GM18517 (cell line): ENCODE results near the gene NNAT.

Experiments
- ATAC-seq: cut with Tn5 transposase; IDR thresholded peaks from one replicate; pipeline ENCODE4 v1.9.1; 2021; ENCODE audit warnings: mild to moderate bottlenecking, moderate library complexity; ENCODE audit not compliant: unreplicated experiment

Gene NNAT

DNA sequence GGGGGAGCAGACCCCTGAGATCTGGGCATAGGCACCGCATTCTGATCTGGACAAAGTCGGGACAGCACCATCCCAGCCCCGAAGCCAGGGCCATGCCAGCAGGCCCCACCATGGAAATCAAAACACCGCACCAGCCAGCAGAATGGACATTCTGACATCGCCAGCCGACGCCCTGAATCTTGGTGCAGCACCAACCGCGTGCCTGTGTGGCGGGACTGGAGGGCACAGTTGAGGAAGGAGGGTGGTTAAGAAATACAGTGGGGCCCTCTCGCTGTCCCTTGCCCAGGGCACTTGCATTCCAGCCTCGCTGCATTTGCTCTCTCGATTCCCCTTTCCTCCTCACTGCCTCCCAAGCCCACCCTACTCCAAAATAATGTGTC is 2.0 kb downstream of the NNAT start:
- ATAC-seq: no peak

DNA sequence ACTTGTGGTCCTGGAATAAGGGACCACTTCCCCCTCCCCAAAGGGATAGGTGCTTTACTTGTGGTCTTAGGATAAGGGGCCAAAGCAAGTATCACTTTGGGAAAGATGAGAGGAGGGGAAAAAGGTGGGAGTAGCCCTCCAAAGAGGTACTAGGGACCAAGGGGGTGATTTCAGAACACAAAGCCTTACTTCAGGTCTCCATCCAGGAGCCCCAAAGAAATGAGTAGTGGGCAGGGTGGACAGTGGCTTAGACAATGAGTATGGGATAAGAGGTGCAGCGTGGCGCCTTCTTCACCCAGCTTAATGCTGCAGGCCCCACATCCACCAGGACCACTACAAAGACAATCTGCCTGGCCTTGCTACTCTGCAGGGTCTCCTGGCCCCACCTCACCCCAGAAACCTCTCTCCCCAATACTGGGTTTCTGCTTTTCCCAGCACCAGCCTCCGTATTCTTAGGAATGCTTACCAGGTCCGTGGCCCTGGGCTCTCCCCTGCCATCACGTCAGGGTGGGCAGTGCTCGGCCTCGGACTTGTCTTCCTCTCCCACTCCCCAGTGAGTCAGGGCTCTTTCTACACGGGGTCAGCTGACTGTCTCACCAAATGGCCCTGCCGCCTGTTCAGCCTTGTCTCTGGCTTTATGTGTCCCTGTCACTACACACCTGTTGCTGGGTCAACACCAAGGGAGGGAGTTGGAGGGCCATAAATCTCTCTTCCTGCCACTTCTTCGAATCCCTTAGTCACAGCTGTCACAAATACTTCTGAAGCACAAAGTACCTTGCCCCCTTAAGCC is 3.1 kb downstream of the NNAT start:
- ATAC-seq: no peak

DNA sequence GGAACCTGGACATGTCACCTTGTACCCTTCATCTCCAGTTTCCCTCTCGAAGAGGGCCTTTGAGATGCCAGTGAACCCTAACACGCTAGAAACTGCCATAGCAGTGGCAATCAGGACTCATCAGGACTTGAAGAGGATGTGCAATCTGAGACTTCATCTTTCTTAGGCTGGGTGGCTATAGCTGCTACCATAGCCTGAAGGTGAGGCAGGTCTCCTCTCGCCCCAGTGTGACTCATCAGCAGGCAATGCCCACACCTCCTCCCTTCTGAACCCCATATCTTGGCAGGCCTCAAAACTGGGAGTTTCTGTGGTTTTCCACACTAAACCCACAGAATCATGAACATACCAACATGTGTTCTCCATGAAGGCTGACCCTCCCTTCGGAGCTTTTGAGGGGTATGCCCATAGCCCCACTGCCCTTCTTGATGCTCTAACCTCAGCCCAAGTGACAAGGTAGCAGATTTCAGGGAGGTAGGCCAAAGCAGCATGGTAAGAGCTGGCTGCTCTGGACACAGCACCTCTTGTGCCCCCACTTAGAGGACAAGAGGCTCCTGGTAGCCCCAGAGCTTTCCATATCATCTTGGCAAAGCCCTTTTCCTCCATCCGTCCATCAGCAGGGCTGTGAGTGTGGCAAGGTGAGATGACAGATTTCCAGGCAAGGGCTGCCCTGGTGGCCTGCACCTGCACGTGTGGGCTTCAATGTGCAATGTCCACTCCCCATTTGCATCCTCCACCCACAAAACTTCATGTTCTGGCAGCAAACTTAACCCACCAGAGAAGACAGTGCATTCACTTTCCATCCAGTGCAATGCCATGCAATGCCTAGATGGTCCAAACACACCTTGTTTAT is 4.0 kb downstream of the NNAT start:
- no peak for ATAC-seq

- no peak for ATAC-seq
Observed at GRCh38 chr20:37525810-37526209, 4.8 kb downstream of the NNAT start.

- no peak for ATAC-seq
Observed at GRCh38 chr20:37526238-37526838, 5.3 kb downstream of the NNAT start.

DNA sequence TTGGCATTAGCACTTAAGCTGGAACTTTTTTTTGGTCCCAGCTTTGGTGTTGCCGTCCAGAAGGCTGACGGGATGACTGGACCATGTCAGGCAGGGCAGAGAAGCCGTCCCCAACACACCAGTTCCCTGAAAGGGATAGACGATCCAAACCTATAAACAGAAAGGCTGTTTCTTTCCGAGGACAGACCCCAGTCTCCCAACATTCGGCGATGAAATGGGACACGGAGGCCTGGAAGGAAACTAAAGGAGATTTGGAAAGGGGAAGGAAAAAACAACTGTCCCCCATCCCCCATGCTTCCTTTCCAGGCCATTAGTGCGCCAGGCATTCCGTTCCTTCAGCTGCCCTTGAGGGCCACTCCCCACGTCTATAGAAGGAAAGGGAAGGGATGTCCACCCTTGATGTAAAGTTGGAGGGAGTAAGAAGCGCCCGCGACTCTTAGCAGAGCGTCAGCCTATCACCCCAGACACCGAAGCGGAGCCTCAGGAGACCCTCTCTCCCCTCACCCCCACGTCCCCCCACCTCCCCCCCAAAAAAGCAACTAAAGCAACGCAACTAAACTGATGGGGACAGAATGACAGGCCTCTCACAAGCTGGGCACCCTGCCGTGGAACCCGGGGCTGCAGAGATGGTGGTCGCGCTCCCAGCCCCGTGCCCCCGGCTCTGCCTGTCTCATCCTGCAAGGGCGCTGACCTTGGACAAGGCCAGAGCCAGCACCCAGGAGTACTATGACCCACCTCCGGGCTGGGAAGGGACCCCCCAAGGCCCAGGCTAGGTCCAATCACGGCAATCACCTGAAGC is 6.0 kb downstream of the NNAT start:
- ATAC-seq: no peak

DNA sequence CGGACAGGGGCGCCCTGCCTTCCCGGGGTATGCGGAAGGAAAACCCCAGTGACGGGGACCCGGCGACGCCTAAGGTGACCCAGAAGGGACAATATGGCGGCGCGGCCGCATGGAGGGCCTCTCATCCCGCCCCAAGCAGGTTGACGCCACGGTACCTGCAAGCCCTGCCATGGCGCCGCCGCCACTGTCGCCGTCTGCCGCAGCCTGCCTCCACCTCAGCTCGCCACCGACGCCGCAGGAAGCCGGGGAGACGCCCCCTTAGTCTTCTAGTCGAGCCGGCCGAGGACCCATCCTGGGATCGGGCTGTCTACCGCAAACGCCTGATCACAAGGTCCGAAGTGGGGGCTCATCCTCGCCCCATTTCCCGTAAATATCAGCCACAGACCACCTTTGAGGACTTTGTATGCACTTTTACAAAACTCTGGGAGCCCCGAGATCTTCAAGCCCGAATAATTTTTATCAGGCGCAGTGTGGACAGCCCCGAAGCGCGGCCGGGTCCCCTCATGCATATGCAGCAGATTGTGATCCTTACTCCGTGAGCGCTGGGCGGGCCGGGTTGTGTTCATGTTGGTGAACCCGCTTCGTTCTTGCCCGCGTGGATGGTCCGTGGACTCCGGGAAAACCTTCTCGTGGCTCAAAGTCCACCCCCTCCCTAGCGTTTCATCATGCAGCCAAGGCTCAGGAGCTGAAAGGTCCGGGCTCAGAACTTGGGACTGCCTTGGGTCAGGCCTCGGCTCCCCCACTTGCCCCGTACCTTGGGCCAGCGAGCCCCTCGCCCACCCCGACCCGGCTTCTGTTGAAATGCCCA is 6.8 kb downstream of the NNAT start, which contains the start of gene BLCAP:
TSS of gene BLCAP (minus strand) at position 239 of the 808 bp plus-strand sequence. CDS start 8,702 bp downstream, outside the sequence.
- ATAC-seq: peak; percentile 61

GRCh38 chr20:37528446-37529213 is 7.6 kb downstream of the NNAT start:
- ATAC-seq: peak; percentile 6

DNA sequence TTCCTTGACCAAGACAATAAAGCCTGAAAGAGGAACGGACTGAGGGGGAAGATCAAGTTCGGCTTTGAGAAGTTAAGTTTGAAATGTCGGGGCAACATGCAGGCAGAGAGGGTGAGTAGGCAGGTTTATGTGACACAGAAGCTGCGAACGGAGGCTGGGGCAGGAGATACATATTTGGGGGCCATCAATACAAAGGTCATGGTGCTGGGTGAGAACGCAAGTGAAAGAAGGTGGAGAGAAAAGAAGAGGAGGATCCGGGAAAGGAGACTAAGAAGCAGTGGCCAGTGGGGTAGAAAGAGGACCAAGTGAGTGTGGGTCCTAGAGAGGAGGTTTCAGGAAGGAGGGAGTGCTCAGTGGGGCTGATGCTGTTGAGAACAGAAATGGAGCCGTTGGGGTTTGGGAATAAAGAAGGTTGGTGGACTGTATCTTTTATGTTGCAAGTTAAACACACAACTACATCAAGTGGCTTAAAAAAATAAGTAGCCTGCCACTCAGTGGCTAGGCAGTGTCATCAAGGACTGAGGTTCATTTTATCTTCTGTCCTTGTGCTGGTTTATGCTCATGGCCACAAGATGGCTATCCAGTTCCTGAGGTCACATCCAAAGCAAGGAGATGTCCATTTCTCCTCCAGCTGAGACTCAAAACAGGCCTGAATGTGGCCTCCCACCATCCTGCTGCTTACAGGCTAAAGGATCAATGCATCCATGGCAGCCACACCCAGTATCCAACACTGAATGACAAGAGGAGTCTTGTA is 8.3 kb downstream of the NNAT start:
- no peak for ATAC-seq

GRCh38 chr20:37529968-37530600 is 9.0 kb downstream of the NNAT start:
- no peak for ATAC-seq

- ATAC-seq: no peak
Observed at GRCh38 chr20:37530696-37531095, 9.6 kb downstream of the NNAT start.

- ATAC-seq: no peak
Observed at GRCh38 chr20:37531856-37532255, 10.8 kb downstream of the NNAT start.

GRCh38 chr20:37533154-37533715 is 12.2 kb downstream of the NNAT start:
- ATAC-seq: no peak

DNA sequence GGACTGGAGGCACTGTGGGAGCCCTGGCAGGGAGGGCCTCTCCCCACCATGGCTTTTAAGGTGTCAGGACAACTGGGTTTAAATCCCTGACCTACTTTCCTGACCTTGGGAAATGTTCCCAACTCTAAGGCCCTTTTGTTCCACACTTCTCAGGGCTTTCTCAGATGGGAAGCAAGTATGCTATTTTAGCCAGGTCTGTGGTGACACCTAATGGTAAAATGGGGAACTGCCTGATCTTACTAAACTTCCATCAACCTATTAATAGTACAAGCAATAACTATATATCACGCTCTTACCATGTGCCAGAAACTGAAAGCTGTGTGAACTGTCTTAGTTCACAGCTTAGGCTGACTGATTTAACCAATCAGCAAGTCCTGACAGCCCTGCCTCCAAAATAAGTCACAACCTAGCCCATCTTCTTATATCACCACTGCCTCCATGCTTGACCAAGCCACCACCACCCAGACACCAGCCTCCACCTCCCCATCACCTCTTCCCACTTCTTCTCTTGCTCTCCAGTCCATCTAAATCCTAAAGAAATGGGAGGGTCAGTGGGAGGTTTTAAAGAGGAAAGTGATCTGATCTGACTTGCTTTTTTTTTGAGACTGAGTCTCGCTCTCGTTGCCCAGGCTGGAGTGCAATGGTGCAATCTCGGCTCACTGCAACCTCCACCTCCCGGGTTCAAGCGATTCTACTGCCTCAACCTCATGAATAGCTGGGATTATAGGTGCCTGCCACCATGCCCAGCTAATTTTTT is 13.5 kb downstream of the NNAT start:
- ATAC-seq: peak; percentile 91

- no peak for ATAC-seq
Observed at GRCh38 chr20:37535443-37536132, 14.5 kb downstream of the NNAT start.

DNA sequence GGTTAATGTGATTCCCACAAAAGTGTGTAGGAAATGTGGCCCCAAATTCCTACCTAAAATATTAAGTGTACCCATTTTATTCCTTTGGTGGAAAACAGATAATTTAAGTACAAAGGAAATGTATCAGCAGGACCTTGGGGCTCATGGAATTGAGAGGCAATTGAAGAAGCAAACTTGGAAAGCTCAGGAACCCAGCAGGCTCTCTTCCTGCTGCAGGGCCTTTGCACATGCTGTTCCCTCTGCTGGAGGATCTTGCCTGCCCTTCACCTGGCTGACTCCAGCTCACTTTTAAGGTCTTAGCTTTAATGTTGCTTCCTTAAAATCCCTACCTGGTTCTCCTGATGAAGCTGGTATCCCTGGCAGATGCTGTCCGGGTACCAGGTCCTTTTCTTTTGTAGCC is 16.5 kb downstream of the NNAT start:
- ATAC-seq: no peak
